ENCODE data around the gene AMOT.

Gene AMOT

GRCh38 chrX:112738347-112739033 lies 102.1 kb downstream of the AMOT start:
- no peak for DNase-seq (ENCODE audit: low read depth in 2 of 2)

- DNase-seq (ENCODE audit: low read depth in 2 of 2): no peak
These were observed 104.3 kb downstream of the AMOT start for GRCh38 chrX:112736310-112736709.

GRCh38 chrX:112735147-112735546 lies 105.5 kb downstream of the AMOT start:
- no peak for DNase-seq (ENCODE audit: low read depth in 2 of 2)

- peak; percentile 61 to 64 for DNase-seq (ENCODE audit: low read depth in 2 of 2)
These were observed 106.3 kb downstream of the AMOT start for GRCh38 chrX:112734290-112734689.

GRCh38 chrX:112731793-112732192 lies 108.8 kb downstream of the AMOT start:
- DNase-seq (ENCODE audit: low read depth in 2 of 2): no peak

Measured in fibroblast of skin of left biceps (primary cell).